ENCODE measurements around the gene ERN1.

The ERN1 gene

DNA sequence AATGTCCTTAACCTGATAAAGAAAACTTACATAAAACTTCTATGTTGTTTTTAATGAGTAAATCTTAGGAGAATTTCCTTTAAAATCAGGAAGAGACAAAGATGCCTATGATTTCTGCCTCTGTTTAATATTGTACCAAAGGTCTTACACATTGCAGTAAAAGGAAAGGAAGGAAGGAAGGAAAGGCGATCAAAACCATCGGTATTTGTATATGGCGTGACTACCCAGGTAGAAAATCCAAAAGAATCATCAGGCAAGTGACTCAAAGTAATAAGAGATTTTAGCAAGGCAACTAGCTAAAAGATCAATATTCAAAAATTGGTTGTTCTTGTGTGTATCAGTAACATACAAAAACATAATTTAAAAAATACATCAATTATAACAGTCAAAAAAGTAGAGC lies 113.0 kb downstream of the ERN1 start:
- H3K27me3 ChIP-seq (ENCODE audit: insufficient read depth, poor library complexity, severe bottlenecking) = no peaks in the 10 kb centered on the region
- no peak overlapping the region for H3K27ac ChIP-seq (replicated peaks)
- H3K4me3 ChIP-seq (replicated peaks; ENCODE audit: insufficient read depth, low read length) = no peak overlapping the region
- DNase-seq (ENCODE audit: low read depth in 1 of 2, low spot score in 1 of 2) = no peak
- TF ChIP-seq CTCF (IDR thresholded peaks at IDR 0.05; ENCODE audit: insufficient read depth, low read length) (no peak), SPI1 (IDR thresholded peaks at IDR 0.05; ENCODE audit: borderline replicate concordance, low read depth) (no peak), POLR2AphosphoS5 (IDR thresholded peaks at IDR 0.05; ENCODE audit: low read depth) (no peak), GABPA (IDR thresholded peaks at IDR 0.05; ENCODE audit: low read depth) (no peak)
- TF ChIP-seq, protein P1, sequence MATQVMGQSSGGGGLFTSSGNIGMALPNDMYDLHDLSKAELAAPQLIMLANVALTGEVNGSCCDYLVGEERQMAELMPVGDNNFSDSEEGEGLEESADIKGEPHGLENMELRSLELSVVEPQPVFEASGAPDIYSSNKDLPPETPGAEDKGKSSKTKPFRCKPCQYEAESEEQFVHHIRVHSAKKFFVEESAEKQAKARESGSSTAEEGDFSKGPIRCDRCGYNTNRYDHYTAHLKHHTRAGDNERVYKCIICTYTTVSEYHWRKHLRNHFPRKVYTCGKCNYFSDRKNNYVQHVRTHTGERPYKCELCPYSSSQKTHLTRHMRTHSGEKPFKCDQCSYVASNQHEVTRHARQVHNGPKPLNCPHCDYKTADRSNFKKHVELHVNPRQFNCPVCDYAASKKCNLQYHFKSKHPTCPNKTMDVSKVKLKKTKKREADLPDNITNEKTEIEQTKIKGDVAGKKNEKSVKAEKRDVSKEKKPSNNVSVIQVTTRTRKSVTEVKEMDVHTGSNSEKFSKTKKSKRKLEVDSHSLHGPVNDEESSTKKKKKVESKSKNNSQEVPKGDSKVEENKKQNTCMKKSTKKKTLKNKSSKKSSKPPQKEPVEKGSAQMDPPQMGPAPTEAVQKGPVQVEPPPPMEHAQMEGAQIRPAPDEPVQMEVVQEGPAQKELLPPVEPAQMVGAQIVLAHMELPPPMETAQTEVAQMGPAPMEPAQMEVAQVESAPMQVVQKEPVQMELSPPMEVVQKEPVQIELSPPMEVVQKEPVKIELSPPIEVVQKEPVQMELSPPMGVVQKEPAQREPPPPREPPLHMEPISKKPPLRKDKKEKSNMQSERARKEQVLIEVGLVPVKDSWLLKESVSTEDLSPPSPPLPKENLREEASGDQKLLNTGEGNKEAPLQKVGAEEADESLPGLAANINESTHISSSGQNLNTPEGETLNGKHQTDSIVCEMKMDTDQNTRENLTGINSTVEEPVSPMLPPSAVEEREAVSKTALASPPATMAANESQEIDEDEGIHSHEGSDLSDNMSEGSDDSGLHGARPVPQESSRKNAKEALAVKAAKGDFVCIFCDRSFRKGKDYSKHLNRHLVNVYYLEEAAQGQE (IDR thresholded peaks at IDR 0.05; ENCODE audit: insufficient replicate concordance, low read depth) = no peak

- Histone ChIP-seq H3K27ac (replicated peaks) (no peak overlapping the region), H3K27me3 (ENCODE audit: insufficient read depth, poor library complexity, severe bottlenecking) (no peaks in the 10 kb centered on the region), H3K4me3 (replicated peaks; ENCODE audit: insufficient read depth, low read length) (no peak overlapping the region)
- DNase-seq (ENCODE audit: low read depth in 1 of 2, low spot score in 1 of 2) = no peak
- TF ChIP-seq CTCF (IDR thresholded peaks at IDR 0.05; ENCODE audit: insufficient read depth, low read length) = no peak
- TF ChIP-seq, protein P1 (IDR thresholded peaks at IDR 0.05; ENCODE audit: insufficient replicate concordance, low read depth) = no peak
- no peak for TF ChIP-seq GABPA (IDR thresholded peaks at IDR 0.05; ENCODE audit: low read depth)
- TF ChIP-seq SPI1 (IDR thresholded peaks at IDR 0.05; ENCODE audit: borderline replicate concordance, low read depth) = no peak
- TF ChIP-seq POLR2AphosphoS5 (IDR thresholded peaks at IDR 0.05; ENCODE audit: low read depth) = no peak
Observed at GRCh38 chr17:64016231-64016784, 113.6 kb downstream of the ERN1 start.

DNA sequence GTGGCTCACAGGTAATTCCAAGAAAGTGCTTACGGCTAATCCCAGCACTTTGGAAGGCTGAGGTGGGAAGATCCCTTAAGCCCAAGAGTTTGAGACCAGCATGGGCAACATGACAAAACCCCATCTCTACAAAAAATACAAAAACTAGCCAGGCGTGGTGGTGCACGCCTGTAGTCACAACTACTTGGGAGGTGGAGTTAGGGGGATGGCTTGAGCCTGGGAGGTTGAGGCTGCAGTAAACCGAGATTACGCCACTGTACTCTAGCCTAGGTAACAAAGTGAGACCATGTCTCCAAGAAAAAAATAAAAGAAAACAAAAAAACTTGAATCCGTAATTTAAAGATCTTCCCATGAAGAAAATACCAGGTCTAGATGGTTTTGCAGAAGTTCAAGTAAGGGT lies 114.5 kb downstream of the ERN1 start:
- H3K27me3 ChIP-seq (ENCODE audit: insufficient read depth, poor library complexity, severe bottlenecking) = no peaks in the 10 kb centered on the region
- no peak overlapping the region for H3K4me3 ChIP-seq (replicated peaks; ENCODE audit: insufficient read depth, low read length)
- TF ChIP-seq GABPA (IDR thresholded peaks at IDR 0.05; ENCODE audit: low read depth) = no peak
- TF ChIP-seq CTCF (IDR thresholded peaks at IDR 0.05; ENCODE audit: insufficient read depth, low read length) = no peak
- TF ChIP-seq, protein P1 (IDR thresholded peaks at IDR 0.05; ENCODE audit: insufficient replicate concordance, low read depth) = no peak
- TF ChIP-seq POLR2AphosphoS5 (IDR thresholded peaks at IDR 0.05; ENCODE audit: low read depth) = no peak
- TF ChIP-seq SPI1 (IDR thresholded peaks at IDR 0.05; ENCODE audit: borderline replicate concordance, low read depth) = no peak
- H3K27ac ChIP-seq (replicated peaks) = no peak overlapping the region
- DNase-seq (ENCODE audit: low read depth in 1 of 2, low spot score in 1 of 2) = no peak

All from HL-60 (cell line).